HG03575 (cell line): ENCODE results near the gene IL9R.
"Not testable (repeated sequence)": the region's sequence is repeated elsewhere in the genome, so short reads cannot be mapped to it uniquely, and the experiment has no call there.

ENCODE experiments used
- ATAC-seq: cut with Tn5 transposase; IDR thresholded peaks from one replicate; pipeline ENCODE4 v1.9.1; 2021; ENCODE audit not compliant: unreplicated experiment, insufficient number of reproducible peaks, low FRiP score; ENCODE audit errors: extremely low read depth

The IL9R gene

DNA sequence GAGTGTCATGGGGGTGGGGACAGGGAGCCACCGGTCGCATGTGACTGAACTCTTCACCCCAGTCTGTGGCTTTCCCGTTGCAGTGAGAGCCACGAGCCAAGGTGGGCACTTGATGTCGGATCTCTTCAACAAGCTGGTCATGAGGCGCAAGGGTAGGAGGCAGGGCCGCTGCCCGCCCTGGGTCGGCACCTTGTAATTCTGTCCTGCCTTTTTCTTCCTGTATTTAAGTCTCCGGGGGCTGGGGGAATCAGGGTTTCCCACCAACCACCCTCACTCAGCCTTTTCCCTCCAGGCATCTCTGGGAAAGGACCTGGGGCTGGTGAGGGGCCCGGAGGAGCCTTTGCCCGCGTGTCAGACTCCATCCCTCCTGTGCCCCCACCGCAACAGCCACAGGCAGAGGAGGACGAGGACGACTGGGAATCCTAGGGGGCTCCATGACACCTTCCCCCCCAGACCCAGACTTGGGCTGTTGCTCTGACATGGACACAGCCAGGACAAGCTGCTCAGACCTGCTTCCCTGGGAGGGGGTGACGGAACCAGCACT, 27.5 kb downstream of the IL9R start:
- not testable (repeated sequence) for ATAC-seq

DNA sequence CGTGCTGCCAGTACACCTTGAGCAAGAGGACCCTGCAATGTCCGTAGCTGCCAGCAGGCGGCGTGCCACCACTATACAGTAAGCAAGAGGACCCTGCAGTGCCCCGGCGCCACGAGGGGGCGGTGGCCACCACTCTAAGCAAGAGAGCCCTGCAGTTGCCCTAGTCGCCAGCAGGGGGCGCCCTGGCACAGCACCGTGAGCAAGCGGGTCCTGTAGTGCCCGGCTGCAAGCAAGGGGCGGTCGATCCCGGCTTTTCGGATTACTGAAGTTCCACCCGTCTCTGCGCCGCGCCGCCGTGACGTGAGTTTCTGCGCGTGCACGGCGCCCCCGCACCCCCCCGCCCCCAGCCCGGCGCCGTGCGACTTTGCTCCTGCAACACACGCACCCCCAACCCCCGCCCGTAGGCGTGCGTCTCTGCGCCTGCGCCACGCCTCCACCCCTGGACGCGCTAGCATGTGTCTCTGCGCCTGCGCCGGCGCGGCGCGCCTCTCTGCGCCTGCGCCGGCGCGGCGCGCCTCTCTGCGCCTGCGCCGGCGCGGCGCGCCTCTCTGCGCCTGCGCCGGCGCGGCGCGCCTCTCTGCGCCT, 31.2 kb downstream of the IL9R start:
- ATAC-seq: not testable (repeated sequence)

GRCh38 chrX:156029296-156029695, 31.8 kb downstream of the IL9R start:
- ATAC-seq: not testable (repeated sequence)

DNA sequence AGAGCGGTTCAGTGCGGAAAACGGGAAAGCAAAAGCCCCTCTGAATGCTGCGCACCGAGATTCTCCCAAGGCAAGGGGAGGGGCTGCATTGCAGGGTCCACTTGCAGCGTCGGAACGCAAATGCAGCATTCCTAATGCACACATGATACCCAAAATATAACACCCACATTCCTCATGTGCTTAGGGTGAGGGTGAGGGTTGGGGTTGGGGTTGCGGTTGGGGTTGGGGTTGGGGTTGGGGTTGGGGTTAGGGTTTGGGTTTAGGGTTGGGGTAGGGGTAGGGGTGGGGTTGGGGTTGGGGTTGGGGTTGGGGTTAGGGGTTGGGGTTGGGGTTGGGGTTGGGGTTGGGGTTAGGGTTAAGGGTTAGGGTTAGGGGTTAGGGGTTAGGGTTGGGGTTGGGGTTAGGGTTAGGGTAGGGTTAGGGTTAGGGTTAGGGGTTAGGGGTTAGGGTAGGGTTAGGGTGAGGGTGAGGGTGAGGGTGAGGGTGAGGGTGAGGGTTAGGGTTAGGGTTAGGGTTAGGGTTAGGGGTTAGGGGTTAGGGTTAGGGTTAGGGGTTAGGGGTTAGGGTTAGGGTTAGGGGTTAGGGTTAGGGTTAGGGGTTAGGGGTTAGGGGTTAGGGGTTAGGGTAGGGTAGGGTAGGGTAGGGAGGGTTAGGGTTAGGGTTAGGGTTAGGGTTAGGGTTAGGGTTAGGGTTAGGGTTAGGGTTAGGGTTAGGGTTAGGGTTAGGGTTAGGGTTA, 32.4 kb downstream of the IL9R start:
- ATAC-seq: not testable (repeated sequence)

GRCh38 chrX:156030474-156030873, 33.0 kb downstream of the IL9R start:
- not testable (repeated sequence) for ATAC-seq
